ENCODE data around the gene ZNF408. TPM values are rescaled to one million over a fixed set of nuclear protein-coding genes. Genes with fewer than 3 reads are reported as not detected.

ZNF408 gene
- total RNA-seq, 1 donor from 2014 or later = 14.9 TPM

DNA sequence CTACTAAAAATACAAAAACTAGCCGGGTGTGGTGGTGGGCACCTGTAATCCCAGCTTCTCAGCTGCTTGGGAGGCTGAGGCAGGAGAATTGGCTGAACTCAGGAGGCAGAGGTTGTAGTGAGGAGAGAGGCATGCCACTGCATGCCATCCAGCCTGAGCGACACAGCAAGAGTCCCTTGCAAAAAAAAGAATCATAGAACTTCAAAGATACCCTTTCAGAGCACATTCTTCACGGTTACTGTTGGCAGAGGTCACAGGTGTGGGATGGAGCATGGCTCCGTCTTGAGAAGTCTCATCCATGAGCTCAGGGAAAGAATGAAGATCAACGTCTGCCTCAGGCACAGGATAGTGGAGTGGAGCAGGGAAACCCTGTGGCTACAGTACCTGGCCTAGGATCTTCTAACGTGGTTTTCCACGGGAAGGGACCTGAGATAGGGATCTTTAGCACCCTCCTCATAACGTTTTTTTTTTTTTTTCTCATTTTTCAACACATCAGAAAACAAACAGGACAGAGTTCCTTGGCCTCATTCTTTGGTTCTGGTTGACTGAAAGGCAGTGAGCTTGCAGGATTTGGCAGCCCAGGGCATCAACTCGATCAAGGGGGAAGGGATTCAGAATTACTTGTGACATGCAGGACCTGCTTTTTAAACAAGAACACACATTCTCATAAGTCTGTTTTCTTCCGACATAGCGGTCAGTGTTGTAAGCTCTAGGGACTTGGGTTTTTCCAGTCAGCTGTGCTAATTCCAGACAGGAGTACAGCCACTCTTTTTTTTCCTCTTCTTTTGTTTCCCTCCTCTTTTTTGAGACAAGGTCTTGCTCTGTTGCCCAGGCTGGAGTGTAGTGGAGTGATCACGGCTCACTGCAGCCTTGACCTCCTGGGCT lies 41.0 kb downstream of the ZNF408 start:
- Mint-ChIP-seq H3K4me3 (no peak overlapping the region), H3K36me3 (peaks cover 35% of the 10 kb centered on the region), H3K27me3 (no peaks in the 10 kb centered on the region), H3K9me3 (no peaks in the 10 kb centered on the region), H3K27ac (no peak overlapping the region), H3K4me1 (ENCODE audit: unreplicated experiment) (no peaks in the 10 kb centered on the region)
- no peak for DNase-seq (ENCODE audit: extremely low spot score, unreplicated experiment)
- TF ChIP-seq, protein P1, sequence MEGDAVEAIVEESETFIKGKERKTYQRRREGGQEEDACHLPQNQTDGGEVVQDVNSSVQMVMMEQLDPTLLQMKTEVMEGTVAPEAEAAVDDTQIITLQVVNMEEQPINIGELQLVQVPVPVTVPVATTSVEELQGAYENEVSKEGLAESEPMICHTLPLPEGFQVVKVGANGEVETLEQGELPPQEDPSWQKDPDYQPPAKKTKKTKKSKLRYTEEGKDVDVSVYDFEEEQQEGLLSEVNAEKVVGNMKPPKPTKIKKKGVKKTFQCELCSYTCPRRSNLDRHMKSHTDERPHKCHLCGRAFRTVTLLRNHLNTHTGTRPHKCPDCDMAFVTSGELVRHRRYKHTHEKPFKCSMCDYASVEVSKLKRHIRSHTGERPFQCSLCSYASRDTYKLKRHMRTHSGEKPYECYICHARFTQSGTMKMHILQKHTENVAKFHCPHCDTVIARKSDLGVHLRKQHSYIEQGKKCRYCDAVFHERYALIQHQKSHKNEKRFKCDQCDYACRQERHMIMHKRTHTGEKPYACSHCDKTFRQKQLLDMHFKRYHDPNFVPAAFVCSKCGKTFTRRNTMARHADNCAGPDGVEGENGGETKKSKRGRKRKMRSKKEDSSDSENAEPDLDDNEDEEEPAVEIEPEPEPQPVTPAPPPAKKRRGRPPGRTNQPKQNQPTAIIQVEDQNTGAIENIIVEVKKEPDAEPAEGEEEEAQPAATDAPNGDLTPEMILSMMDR (conservative IDR thresholded peaks at IDR 0.05) = no peak

DNA sequence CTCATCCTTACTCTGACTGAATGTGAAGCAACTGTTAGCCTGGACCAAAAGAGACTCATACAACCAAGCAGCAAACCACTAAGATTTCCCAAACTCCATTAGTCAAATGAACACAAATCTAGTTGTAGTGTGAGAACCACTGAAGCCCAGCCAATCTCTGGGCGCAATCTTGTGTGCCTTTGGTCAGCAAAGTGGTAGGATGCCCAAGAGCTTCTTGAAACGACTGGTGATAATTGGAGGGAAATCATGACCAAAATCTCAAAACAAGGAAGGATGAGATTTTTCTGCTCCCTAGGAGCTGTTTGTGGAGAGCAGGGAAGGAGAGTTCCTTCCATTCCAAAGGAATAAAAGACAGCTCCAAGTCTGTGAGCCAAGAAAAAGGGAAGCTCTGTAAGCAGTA lies 42.2 kb downstream of the ZNF408 start:
- Mint-ChIP-seq H3K4me1 (ENCODE audit: unreplicated experiment) (no peaks in the 10 kb centered on the region), H3K36me3 (peaks cover 37% of the 10 kb centered on the region), H3K4me3 (no peak overlapping the region), H3K27me3 (no peaks in the 10 kb centered on the region), H3K9me3 (no peaks in the 10 kb centered on the region), H3K27ac (no peak overlapping the region)
- DNase-seq (ENCODE audit: extremely low spot score, unreplicated experiment) = no peak
- TF ChIP-seq, protein P1 (conservative IDR thresholded peaks at IDR 0.05) = no peak

DNA sequence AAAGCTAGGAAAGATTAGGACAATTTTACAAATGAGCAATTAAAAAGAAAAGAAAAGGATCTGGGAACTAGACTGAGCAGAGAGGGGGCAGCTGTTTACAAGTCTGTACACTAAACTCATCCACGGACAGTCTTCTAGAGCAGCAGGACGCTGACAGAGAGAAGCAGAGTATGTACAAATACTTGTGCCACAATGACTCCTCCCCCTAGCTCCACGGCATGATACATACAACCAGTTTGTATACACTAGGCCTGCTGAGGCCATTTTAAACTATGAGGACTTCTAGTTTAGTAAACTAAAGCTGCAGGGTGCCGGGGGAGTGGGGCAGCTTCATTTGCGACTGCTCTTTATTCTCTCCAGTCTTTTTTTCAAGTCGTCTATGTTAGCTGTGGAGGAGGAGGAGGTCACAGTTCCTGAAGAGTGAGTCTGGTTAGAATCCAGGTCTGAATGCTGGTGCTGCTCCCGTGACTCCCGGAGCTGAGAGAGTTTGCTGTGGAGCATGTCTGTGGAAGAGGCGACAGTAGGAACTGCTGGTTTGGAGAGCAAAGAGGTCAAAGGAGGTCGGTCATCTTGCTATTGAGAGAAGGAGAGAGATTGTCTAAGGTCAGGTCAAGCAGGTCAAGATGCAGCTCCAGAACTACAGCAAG lies 43.0 kb downstream of the ZNF408 start:
- no peak overlapping the region for H3K27ac Mint-ChIP-seq
- no peak overlapping the region for H3K4me3 Mint-ChIP-seq
- peaks cover 40% of the 10 kb centered on the region for H3K36me3 Mint-ChIP-seq

DNA sequence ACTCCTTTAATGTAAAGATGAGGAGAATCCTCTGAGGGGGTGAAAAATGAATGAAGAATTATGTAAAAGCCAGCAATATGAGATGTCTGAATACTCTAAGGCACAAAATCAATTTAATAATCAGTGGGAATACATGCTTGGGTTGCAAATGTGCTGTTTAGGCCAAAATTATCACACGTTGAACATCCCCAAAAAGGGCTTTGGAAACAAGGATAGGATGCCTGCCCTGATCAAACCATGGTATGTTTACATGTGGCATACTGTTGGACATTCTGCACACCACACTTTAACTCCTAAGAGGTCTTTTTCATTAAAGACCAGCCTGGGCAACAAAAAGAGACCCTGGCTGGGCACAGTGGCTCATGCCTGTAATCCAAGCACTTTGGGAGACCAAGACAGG lies 44.5 kb downstream of the ZNF408 start:
- TF ChIP-seq, protein P1 (conservative IDR thresholded peaks at IDR 0.05) = no peak

More for the DNA sequence above, 43.0 kb downstream of the ZNF408 start:
- Mint-ChIP-seq H3K4me1 (ENCODE audit: unreplicated experiment) (no peaks in the 10 kb centered on the region), H3K9me3 (no peaks in the 10 kb centered on the region), H3K27me3 (no peaks in the 10 kb centered on the region)
- TF ChIP-seq, protein P1 (conservative IDR thresholded peaks at IDR 0.05) = no peak
- no peak for DNase-seq (ENCODE audit: extremely low spot score, unreplicated experiment)

DNA sequence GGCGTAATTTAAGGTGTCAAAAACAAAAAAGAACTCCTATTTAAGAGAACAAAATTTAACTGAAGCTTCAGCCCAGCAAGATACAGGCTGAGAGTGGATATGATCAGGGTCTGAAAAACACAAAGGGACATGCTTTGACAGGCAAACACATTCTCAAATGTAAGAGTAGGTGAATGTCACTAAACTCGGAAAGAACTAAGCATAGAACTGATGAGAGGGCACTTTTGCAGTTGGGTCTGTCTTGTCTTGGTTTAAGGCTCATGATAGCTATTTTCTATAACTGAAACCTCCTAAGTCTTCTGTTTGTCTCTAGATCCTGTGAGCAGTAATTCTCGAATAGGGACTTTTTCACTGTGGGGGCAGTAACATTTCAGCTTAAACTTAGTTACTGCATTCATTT lies 45.2 kb downstream of the ZNF408 start:
- Mint-ChIP-seq H3K9me3 (no peaks in the 10 kb centered on the region), H3K4me1 (ENCODE audit: unreplicated experiment) (no peaks in the 10 kb centered on the region), H3K27ac (no peak overlapping the region), H3K27me3 (no peaks in the 10 kb centered on the region), H3K36me3 (peaks cover 49% of the 10 kb centered on the region), H3K4me3 (no peak overlapping the region)
- no peak for DNase-seq (ENCODE audit: extremely low spot score, unreplicated experiment)
- TF ChIP-seq, protein P1 (conservative IDR thresholded peaks at IDR 0.05) = no peak

More for the DNA sequence above, 44.5 kb downstream of the ZNF408 start:
- Mint-ChIP-seq H3K36me3 (peaks cover 43% of the 10 kb centered on the region), H3K4me3 (no peak overlapping the region), H3K9me3 (no peaks in the 10 kb centered on the region), H3K27ac (no peak overlapping the region), H3K4me1 (ENCODE audit: unreplicated experiment) (no peaks in the 10 kb centered on the region), H3K27me3 (no peaks in the 10 kb centered on the region)
- DNase-seq (ENCODE audit: extremely low spot score, unreplicated experiment) = no peak

Measured in type B pancreatic cell (in vitro differentiated cells).